OCI-LY3 (cell line): ENCODE data around the gene STARD4.

Experiments
- H2AFZ ChIP-seq: fragments of 200-600, 300-600 bp; shearing (Covaris generic); 2 replicates; pipeline ENCODE4 v1.6.0; 2014; ENCODE audit warnings: antibody characterized with exemption, low read depth, low read length
- H3K27ac ChIP-seq: fragments of 200-600, 300-600 bp; sonication (generic); 2 replicates; pipeline ENCODE4 v1.5.1; 2014; ENCODE audit warnings: mild to moderate bottlenecking, low read length, moderate library complexity, mixed read lengths
- H3K27me3 ChIP-seq: fragments of 200-600, 300-600 bp; sonication (generic); 2 replicates; pipeline ENCODE4 v1.6.1; 2014; ENCODE audit warnings: low read depth, low read length, mixed read lengths
- H3K36me3 ChIP-seq: fragments of 200-600, 300-600 bp; sonication (generic); replicated peaks from 2 replicates; pipeline ENCODE3; 2014; ENCODE audit warnings: low read depth, low read length, mixed read lengths
- H3K4me1 ChIP-seq: fragments of 300-600, 200-600 bp; sonication (generic); 2 replicates; pipeline ENCODE4 v1.6.1; 2014; ENCODE audit warnings: low read length, mixed read lengths
- H3K4me2 ChIP-seq: fragments of 200-600, 300-600 bp; sonication (generic); 2 replicates; pipeline ENCODE4 v1.6.1; 2014; ENCODE audit warnings: low read length, mixed read lengths
- H3K4me3 ChIP-seq: fragments of 300-600, 200-600 bp; sonication (generic); 2 replicates; pipeline ENCODE4 v1.5.1; 2014; ENCODE audit warnings: antibody characterized with exemption, mild to moderate bottlenecking, low read length, moderate library complexity
- H3K79me2 ChIP-seq: fragments of 300-600, 200-600 bp; shearing (Covaris generic); 2 replicates; pipeline ENCODE4 v1.6.1; 2014; ENCODE audit warnings: mild to moderate bottlenecking, low read length, mixed read lengths
- H3K9ac ChIP-seq: fragments of 300-600, 200-600 bp; shearing (Covaris generic); 2 replicates; pipeline ENCODE4 v1.6.0; 2014; ENCODE audit warnings: mild to moderate bottlenecking, low read length, moderate library complexity
- H3K9me3 ChIP-seq: fragments of 200-600, 300-600 bp; shearing (Covaris generic); 2 replicates; pipeline ENCODE4 v1.6.1; 2014; ENCODE audit warnings: low read length, mixed read lengths; ENCODE audit not compliant: insufficient read depth
- H4K20me1 ChIP-seq: fragments of 200-600, 300-600 bp; sonication (generic); 2 replicates; pipeline ENCODE4 v1.6.1; 2016; ENCODE audit warnings: low read length, mixed read lengths; ENCODE audit not compliant: insufficient read depth
- EZH2phosphoT487 ChIP-seq: fragments of 200-600 bp; shearing (Covaris generic); IDR thresholded peaks from 2 replicates; pipeline ENCODE4 v1.6.1; 2018; ENCODE audit warnings: antibody characterized with exemption, mixed run types, low read depth
- TF ChIP-seq, protein P1 (sequence below): fragments of 200-600, 300-600 bp; sonication (generic); IDR thresholded peaks from 2 replicates; pipeline ENCODE4 v1.5.1; 2014; ENCODE audit warnings: antibody characterized with exemption, low read length, low read depth

The STARD4 gene

GRCh38 chr5:111535879-111536549, 23.7 kb upstream of the STARD4 start:
- Histone ChIP-seq H3K36me3 (no peaks in the 10 kb centered on the region), H3K27me3 (no peaks in the 10 kb centered on the region), H2AFZ (no peak overlapping the region), H3K79me2 (no peaks in the 10 kb centered on the region), H3K9me3 (no peaks in the 10 kb centered on the region), H3K4me3 (no peak overlapping the region), H4K20me1 (no peaks in the 10 kb centered on the region), H3K4me2 (no peak overlapping the region), H3K27ac (no peak overlapping the region), H3K9ac (no peak overlapping the region), H3K4me1 (peaks cover 5% of the 10 kb centered on the region)
- TF ChIP-seq, protein P1, sequence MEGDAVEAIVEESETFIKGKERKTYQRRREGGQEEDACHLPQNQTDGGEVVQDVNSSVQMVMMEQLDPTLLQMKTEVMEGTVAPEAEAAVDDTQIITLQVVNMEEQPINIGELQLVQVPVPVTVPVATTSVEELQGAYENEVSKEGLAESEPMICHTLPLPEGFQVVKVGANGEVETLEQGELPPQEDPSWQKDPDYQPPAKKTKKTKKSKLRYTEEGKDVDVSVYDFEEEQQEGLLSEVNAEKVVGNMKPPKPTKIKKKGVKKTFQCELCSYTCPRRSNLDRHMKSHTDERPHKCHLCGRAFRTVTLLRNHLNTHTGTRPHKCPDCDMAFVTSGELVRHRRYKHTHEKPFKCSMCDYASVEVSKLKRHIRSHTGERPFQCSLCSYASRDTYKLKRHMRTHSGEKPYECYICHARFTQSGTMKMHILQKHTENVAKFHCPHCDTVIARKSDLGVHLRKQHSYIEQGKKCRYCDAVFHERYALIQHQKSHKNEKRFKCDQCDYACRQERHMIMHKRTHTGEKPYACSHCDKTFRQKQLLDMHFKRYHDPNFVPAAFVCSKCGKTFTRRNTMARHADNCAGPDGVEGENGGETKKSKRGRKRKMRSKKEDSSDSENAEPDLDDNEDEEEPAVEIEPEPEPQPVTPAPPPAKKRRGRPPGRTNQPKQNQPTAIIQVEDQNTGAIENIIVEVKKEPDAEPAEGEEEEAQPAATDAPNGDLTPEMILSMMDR: no peak
- TF ChIP-seq EZH2phosphoT487: no peak

DNA sequence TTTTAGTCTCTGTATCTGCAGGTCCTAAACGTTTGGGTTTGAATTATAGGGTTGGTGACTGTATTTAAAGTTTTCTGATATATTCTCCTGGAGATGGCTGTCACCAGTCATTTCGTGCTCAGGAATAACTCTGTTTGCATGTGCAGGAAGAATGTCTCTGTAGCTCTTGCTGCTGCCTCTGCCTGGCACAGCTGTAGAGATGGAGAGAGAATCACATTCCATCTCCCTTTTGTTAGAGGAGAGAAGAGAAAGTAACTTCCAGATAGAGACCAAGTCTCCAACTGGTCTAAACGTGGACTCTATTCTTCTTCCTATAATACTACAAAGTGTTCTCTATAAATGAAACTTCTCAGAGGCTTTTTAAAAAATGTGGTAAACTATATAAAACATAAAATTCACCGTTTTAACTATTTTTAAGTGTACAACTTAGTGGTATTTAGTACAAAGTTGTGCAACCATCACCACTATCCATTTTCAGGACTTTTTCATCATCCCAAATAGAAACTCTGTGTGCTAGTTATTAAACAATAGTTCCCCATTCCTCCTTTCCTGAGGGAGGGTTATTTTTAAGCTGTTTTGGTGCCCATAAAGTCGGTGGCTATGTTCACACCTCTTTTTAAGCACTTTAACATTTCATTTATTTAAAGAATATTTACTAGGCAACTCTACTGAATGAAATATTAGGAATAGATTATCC, 20.7 kb upstream of the STARD4 start:
- Histone ChIP-seq H3K36me3 (no peaks in the 10 kb centered on the region), H4K20me1 (no peaks in the 10 kb centered on the region), H3K9ac (no peak overlapping the region), H2AFZ (no peak overlapping the region), H3K79me2 (no peaks in the 10 kb centered on the region), H3K27ac (no peak overlapping the region), H3K27me3 (no peaks in the 10 kb centered on the region), H3K4me1 (peaks cover 13% of the 10 kb centered on the region), H3K4me2 (no peak overlapping the region), H3K9me3 (no peaks in the 10 kb centered on the region), H3K4me3 (no peak overlapping the region)
- no peak for TF ChIP-seq EZH2phosphoT487

GRCh38 chr5:111530298-111530740, 18.0 kb upstream of the STARD4 start:
- H3K9ac ChIP-seq: peak overlapping the region; percentile 15
- H3K27me3 ChIP-seq: no peaks in the 10 kb centered on the region
- peak overlapping the region; percentile 29 for H3K27ac ChIP-seq
- H3K4me1 ChIP-seq: peaks cover 13% of the 10 kb centered on the region
- no peaks in the 10 kb centered on the region for H3K36me3 ChIP-seq
- peak overlapping the region; percentile 55 for H3K4me3 ChIP-seq
- no peaks in the 10 kb centered on the region for H3K9me3 ChIP-seq
- H2AFZ ChIP-seq: peak overlapping the region; percentile 87
- TF ChIP-seq, protein P1: no peak
- no peak for TF ChIP-seq EZH2phosphoT487
- H3K79me2 ChIP-seq: no peaks in the 10 kb centered on the region
- H4K20me1 ChIP-seq: no peaks in the 10 kb centered on the region
- H3K4me2 ChIP-seq: peak overlapping the region; percentile 52

GRCh38 chr5:111528056-111528455, 15.7 kb upstream of the STARD4 start:
- H3K4me3 ChIP-seq: no peak overlapping the region
- TF ChIP-seq, protein P1: no peak
- no peak for TF ChIP-seq EZH2phosphoT487
- H3K79me2 ChIP-seq: no peaks in the 10 kb centered on the region
- H3K9ac ChIP-seq: no peak overlapping the region
- H2AFZ ChIP-seq: no peak overlapping the region
- no peaks in the 10 kb centered on the region for H3K9me3 ChIP-seq
- H3K27me3 ChIP-seq: no peaks in the 10 kb centered on the region
- H3K36me3 ChIP-seq: no peaks in the 10 kb centered on the region
- H3K4me2 ChIP-seq: no peak overlapping the region
- peaks cover 13% of the 10 kb centered on the region for H3K4me1 ChIP-seq
- no peaks in the 10 kb centered on the region for H4K20me1 ChIP-seq
- H3K27ac ChIP-seq: no peak overlapping the region
